ENCODE results near the gene ALPL.

The ALPL gene

DNA sequence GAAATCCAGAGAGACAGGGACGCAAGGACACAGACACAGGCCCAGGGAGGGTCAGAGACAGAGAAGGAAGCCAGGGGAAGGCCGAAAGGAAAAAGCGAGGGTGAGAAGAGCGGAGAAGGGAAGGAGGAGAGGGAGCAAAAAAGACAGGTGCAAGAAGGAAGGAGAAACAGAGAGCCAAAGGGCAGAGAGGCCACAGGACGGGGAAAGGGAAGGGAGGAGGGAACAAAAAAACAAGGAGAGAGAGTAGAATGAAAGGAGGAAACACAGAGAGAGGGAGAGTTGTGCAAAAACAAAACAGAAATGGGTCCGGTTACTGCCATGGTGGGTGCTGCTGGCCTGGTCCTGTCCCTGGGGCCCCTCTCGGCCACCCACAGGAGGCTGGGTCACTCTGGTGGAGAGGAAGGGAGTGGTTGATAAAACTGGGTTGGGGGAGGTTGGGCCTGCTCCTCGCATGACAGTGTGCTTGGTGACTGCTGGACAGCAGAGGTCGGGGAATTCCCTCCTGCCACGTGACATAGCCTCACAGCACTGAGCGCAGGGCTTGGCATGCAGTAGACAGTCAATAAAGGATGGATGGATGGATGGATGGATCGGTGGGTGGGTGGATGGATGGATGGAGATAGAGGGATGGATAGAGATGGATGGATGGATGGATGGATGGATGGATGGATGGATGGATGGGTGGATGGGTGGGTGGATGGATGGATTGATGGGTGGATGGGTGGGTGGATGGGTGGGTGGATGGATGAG is 95.2 kb downstream of the ALPL start:
- FAIRE-seq: no peak

DNA sequence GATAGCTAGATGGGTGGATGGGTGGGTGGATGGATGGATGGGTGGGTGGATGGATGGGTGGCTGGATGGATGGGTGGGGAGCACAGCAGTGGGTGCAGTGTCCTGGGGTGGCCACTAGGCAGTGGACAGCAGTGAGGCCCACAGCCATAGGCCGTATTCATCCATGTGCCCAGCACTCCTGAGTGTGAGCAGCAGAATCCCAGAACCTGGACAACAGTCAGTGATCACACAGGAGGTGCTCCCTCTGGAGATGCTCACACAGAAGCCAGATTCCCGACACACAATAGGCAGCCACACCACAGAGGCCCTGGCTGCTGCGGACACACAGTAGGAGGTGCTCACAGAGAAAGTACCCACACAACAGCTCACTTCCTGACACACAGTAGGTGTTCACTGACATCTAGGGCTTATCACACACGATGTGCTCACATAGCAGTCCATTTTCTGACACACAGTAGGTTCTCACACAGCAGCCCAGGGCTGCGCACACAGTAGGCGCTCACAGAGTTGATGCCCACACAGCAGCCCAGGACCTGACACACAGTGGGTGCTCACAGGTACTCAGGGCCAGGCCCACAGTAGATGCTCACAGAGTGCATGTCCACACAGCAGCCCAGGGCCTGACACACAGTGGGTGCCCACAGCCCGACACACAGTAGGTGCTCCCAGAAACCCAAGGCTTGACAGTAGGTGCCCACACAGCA is 95.9 kb downstream of the ALPL start:
- no peak for FAIRE-seq

DNA sequence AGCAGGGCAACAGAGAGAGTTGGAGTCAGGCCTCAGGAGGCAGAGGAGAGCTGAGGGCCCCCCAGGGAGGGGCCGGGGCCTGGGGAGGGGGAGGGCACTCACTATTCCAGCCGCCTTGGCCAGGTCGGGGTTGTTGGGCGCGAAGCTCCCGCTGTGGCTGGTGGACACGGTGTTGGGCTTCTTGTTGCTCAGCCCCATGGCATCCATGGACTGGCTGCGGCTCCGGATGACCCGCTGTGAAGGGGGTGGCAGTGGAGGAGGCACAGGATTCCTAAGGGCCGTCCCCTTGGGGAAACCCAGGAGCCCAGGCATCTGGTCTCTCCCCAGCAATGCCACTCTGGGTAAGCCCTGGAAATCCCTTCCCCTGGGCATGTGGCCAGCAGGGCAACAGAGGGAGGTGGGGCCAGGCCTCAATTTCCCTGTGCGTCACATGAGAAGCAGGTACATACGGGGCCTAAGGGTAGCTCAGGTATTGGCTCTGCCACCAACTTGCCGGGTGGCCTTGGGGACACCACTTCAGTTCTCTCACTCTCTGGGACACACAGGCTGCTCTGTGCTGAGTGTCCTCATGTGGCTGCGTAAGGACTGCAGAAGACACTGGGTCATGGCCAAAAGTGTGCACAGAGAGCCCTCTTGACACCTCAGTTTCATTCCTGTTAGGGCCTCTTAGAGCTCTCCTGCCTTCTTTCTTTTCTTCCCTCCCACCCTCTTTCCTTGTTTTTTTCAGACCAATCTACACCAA is 96.9 kb downstream of the ALPL start:
- no peak for FAIRE-seq

DNA sequence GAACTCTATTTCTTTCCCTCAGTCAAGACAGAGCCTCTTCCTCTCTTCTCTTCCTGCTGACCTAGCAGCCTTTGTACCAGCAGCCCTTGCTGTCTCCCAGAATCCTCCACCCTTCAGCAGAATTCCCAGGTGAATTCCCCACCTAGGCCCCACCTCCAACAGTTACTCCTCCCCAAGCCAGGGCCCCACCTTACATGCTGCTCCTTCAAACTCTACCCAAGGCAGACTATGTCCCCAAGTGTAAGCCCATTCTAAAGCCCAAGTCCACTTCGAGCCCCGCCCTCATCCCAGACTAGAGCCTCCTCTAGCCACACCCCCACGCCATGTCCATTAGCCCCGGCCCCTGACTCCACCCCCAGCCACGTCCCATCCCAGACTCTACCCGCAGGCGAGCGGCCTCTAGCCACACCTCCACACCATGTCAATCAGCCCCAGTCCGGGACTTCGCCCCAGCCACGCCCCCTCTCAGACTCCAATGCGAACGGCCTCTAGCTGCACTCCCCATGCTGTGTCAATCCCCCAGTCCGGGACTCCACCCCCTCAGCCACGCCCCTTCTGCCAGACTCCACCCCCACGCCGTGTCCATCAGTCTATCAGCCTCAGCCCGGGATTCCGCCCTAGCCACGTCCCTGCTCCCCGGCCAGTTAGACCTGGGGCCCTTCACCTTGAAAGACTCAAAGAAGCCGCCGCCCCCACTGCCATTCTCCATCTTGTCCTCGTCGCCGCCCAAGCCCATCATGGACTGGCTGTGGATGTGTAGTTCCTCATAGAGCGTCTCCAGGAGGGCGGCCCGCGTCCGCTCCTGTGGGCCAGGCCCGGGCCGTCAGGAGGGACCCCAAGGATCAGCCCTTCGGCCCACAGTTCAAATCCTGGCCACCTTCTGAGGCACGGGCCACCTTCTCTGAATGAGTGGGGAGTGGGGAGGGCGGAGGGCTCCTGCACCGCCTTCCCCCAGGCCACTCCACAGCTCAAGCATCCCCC is 98.6 kb downstream of the ALPL start:
- no peak for FAIRE-seq

DNA sequence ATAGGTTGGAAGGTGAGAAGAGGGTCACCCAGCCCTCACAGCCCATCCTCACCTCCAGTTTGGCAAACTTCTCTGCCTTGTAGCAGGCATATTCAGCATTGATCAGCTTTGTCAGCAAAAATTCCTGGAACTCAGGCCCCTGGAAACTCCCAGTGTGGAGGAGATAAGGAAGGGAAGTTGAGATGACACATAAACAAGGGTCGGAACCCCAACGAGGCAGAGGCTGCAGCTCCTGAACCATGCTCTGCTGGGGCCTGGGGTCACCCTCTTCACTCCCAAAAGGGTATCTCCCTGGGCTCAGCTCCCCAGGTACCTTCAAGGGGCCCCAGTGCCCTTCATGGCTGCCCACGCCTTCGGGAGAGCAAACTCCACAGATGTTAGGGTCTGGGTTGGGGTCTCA is 99.6 kb downstream of the ALPL start:
- FAIRE-seq: no peak

DNA sequence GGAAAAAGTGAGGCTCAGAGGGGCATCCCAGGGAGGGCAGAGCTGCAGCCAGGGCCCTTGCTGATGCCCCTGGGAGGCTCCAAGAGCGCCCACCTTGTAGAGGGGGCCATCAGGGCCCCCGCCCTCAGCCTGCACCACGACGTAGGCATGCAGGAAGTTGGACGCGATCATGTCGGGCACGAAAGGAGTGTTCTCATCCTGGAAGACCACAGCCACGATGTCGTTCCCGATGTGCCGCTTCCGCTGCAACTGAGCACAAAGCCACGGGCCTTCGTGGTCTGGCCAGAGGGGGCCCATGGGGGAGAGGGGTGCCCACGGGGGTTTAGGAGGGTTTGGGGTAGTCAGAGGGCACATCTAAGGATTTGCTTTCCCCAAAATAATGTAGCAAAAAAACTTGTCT is 100.8 kb downstream of the ALPL start:
- no peak for FAIRE-seq

DNA sequence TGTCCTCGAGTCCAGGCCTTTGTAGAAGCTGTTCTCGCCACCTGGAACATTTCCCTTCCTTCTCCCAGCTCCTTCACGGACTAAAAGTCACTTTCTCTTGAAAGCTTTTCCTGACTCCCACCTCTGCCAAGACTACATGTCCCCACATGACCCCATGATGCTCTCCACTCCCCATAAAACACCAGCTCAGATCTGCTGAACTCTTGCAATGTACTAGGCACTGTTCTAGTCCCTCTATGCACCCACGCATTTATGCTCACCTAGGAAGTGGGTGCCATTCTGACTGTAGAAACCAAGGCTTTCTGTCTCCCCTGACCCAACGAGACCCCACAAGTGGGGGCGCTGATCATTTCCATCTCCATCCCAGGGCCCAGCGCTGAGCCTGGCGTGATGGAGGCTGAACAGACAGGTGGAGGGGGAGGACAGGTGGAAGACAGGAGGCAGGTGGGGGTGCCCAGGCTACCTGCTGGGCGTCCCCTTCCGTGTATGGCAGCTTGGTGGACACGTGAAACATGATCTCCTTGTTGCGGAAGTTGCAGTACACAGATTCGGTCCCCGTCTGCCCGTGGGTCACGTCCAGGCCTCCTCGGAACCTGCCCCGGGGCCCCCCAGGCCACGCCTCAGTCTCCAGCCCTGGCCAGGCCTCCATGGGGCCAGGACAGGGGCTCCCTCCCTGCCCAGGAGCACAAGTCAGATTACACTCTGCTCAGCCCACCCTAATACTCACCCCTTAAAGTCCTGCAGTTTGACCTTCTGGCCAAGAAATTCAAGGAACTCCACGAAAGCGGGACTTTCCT is 102.0 kb downstream of the ALPL start:
- FAIRE-seq: no peak

DNA sequence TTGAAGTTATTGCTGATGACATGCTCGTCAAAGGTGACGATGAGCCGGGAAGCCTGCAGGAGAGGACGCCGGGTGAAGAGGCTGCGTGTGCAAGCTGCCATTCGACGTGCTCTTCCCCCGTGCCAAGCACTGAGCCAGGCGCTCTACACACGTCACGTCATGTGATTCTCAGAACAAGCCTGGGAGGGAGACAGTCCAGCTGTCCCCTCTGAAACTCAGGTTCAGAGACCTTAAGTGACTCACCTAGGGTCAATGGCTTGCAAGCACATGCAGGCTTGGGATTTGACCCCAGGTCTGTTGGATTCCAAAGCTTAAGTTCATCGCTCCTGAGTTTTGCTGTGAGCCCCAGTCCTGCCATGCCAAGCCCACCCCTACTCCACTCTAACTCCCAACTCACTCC is 102.8 kb downstream of the ALPL start:
- no peak for FAIRE-seq

DNA sequence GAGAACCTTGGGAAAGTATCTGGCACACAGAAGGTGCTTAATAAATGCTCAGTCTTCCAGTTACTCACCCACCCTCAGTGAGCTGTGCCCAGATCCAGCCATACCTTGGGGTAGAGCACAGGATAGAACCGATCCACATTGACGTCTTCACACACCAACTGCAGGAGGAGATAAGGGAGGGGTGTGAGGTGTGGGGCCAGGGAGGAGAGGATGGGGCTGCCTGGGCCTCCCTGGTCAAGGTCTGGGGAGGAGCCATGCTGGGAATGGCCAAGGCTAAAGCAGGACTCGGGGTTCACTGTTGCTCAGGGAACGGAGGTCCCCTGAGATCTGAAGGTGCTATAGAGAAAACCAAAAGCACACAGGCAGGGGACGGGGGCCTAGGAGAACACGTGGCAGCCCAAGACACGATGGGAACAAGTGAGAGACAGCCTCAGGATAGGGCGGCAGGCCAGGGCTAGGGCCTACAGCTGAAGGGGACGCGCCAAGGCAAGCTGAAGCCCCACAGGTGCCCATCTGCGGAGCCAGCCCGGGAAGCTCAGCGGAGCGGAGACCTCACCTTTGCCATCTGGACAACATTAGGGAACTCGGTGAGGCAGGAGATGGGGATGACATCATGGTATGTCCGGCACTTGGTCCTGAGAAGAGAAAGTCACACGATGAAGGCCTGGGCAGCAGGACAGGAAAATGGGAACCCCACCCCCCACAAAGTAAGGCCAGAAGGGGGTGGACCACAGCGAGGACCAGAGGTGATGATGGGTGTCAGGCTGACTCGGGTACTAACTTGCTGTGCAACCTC is 104.0 kb downstream of the ALPL start:
- FAIRE-seq: no peak

DNA sequence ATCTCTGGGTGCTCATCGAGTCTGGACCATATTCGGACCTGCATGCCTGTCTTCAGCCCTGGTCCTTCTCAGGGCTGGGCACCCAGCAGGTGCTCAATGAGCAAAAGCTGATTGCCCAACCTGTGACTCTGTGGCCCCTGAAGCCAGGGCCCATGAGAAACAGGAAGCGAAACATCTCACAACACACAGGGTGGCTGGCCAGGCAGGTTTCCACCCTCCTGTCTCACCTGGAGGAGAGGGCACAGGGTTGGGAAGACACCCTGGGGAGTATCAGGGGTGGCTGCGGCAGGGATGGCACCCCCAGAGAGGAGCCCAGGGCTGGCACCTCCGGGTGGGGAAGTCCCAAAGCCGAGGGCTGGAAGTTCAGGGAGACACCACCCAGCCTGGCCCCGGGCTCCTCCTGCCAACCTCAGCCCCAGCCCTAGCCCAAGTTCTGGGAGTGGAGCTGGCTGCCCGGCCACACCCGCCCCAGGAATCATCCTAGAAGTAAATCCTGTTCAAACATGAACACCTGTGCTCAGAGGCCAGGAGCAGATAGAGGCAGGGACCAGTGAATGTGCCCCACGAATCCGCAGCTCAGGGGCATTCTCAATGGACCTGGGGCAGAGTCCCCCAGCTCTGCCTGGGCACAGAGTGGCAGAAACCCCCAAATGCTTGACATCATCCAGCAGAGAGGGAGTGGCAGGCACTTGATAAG is 105.3 kb downstream of the ALPL start:
- no peak for FAIRE-seq

DNA sequence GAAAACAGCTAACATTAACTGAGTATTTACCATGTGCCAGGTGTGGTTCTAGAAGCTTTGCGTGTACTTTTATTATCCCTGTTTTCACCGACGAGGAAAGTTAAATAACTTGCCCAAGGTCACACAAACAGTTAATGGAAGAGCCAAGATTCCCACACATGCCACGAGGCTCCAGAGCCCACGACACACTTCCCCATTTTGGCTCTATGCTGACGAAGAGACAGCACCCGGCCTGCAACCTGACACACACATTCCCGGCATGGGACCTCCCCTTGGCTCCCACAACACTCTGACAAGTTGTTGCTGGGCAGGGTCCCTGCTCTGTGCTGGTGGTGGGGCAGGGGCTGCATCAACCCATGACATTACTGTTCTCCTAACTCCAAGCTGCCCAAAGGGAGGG is 107.1 kb downstream of the ALPL start:
- no peak for FAIRE-seq

DNA sequence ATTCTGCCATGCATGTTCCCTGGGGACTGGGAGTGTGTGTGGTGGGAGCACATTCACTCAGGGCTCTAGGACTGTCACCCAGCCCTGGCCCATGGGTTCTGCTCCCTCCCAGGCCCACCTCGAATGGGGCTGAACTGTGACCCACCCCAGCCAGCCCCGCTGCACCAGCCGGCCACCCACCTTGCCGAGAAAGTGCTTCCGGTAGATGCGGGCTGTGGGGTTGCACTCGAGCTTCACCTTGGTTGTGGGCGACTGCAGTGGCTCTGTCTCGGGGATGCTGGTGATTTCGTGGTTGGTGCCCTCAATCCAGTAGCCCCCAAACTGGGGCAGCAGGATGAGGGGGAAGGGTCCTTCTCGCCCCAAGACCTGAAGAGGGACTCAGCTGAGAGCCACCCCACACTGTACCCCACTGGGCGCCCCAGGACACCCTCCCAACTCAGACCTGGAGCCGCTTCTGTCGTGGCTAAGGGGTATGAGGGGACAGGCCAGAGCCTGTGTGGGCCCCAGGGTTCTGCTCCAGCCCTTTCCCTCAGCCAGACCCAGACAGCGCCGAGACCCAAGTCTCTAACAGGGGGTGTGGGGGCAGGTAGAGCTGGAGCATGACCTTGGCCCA is 108.0 kb downstream of the ALPL start:
- no peak for FAIRE-seq

DNA sequence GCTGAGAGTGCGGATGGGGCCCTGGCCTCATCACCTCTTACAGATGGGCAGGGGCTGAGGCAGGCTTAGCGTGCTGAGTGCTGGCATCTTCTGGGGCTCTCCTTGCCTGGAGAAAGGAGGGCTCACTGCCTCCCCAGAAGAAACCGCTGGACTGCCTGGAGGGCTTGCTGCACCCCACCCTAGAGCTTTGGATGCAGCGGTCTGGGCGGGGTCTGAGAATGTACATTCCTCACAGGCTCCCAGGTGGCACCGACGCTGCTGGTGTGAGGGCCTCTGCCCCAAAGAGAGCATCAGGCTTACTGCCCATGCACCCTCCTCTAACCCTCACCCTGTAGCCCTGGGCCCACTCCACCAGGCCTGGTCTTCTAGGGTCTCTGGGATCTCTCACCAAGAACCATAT is 108.8 kb downstream of the ALPL start:
- FAIRE-seq: no peak

DNA sequence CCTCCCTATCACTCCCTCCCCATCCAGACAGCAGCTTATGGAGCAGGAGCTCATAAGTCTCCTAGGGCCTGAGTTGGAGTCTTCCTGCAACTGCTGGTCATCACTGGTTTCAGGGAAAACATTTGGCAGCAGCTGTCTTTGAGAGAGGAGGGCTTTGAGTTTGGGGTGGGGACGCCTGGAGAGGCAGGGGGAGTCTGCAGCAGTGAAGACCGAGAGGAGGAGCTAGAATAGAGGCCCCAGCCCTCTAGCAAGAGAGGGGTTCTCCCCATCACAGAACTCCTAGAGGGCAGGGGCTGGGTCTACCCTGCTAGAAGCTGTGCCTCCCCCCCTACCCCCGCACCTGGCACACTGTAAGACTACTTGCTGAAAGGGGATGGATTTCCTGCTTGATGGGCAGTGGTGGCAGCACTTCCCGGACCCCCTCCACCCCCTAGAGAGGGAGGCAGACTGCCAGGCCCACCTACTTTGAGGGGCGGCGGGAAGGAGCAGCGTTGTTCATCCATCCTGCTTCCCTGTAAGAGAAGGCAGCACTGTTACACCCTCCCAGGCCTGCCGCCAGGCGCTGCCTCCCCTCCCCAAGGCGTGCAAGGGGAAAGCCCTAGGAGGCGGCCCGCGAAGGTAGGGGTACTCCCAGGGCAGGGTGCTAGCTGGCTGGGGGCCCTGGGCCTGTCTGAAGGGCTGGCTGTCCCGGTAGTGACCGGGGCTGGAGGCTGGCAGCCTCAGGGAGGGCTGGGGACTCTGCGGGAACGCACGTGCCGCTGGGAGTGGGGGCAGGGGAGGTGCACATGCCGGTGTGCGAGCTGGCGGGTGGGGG is 109.5 kb downstream of the ALPL start:
- no peak for FAIRE-seq

DNA sequence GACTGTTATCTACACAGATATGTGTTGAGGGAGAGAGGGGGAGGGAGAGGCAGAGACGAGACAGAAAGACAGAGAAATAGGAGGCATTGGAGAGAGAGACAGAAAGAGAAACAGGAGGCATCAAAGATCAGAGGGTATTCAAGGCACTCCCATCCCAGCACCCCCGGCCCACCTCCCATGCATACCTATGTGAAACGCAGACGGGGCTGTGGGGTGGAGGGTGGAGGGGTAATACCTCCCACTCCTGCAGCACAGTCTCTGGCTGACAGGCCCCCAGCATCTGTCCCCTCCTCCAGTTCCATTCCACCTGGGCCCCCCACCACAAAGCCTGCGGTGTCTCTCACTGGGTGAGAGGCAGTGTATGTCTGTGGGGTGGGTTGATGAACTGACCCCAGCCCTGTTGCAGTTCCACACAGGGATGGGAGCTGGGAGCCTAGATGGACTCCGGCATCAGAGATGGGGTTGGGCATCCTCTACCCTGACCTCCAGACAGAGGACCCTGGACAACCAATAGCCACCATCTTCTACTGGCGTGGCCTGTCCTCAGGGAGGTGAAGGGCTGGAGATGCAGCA is 110.2 kb downstream of the ALPL start:
- no peak for FAIRE-seq

DNA sequence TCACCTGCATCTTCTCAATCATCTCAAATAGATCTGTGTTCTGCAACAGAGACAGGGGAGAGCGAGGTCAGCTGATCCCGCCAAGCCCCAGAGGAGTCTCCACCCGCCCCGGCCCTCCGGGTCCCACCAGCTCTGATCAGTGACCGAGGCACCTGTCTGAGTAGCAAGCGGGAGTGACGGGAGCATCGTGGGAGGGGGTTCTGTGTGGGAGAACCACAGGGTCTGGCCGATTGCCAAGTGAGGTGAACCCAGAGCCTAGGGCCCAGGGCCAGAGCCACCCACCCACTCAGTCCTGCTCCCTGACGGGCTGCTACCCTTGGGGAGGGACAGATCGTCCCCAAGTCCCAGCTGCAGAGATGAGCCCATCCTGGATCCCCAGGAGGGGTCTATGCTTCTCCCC is 110.8 kb downstream of the ALPL start:
- FAIRE-seq: no peak

DNA sequence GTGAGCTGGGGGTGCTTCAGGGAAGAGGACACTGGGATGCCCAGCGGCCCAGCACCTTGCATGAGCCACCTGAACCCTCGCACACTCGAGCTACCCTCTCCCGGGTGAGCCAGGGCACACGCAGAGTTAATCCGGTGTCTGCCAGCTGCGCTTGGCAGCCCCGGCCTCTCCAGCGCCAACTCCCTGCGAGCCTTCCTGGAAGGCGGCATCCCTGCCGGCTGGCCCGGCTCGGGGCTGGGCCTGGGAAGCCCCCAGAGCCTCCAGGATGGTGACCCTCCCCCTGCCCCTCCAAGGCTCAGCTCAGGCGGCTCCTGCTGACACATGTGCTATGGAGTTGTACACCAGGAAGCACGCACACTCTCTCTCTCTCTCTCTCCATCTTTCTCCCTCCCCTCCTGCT is 111.3 kb downstream of the ALPL start:
- FAIRE-seq: no peak

DNA sequence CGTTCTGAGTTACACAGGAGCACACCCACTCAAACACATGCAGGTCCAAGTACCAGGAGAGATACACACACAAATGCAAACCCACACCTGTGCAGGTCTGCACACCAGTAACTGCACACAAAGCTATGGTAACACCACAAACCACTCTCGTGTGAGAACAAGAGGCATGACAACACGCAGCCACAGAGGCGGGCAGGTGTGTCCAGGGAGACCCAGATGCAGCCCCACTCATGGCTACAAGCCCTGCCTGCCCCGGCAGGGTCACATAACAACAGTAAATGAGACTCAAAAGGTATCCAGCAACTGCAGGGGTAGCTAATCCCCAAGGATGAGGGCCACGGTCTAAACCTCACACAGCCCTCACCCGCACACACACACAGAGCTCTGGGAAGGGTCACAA is 111.8 kb downstream of the ALPL start:
- FAIRE-seq: no peak
